GM18505 (cell line): ENCODE data around the gene MARCKS.

Source experiments
- ATAC-seq: cut with Tn5 transposase; IDR thresholded peaks from one replicate; pipeline ENCODE4 v1.9.1; 2021; ENCODE audit not compliant: unreplicated experiment
- POLR2A ChIP-seq: IDR thresholded peaks from 4 replicates; pipeline ENCODE4 v1.6.1; 2011; ENCODE audit warnings: borderline replicate concordance; ENCODE audit not compliant: insufficient read depth, insufficient read length; ENCODE audit errors: extremely low read depth

The MARCKS gene

DNA sequence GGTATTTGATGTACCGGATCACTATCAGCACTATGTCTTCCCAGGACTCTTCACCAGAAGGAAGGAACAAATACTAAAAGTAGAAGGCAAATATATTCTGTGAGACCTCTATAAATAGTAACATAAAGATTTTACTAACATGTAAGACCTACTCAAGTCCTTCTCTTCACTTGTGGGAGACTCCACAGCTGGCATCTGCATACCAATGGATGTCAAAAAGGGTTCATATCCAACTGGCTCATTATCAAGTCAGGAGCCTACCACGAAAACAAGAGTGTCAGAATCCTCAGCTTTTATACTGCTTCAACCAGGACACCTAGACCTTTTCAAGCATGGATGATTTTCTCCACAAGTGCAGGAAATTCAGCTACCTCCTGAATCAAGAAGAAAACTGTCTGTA is 20.0 kb upstream of the MARCKS start:
- no peak for ATAC-seq
- no peak for TF ChIP-seq POLR2A

- ATAC-seq: peak; percentile 73
- no peak for TF ChIP-seq POLR2A
These were observed 15.0 kb upstream of the MARCKS start for GRCh38 chr6:113842165-113842564.

DNA sequence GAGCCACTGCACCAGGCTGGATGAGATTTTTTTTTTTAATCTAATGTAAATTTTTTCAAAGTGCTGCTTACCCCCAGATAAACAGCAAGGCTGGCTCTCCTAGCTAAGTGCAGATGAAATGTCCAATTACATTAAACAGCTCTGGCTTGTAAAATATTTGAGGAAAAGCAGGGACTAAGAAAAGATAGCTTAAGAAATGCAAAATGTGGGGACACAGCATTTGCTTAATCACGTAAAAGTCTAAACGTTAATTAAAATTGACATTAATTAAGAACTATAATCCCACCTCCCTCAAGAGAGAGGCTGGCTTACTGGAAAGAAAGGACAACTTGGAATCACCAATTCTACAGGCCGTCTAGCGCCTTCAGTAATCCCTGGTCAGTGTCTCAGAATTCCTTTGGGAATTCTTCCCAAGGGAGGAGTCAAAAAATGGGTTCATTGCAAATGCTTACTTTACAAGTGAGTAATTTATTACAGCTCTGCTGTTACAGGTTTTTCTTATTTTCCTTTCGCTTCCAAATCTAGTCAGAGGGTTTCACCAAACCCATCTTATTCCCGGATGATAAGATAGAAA is 13.6 kb upstream of the MARCKS start:
- ATAC-seq: no peak

DNA sequence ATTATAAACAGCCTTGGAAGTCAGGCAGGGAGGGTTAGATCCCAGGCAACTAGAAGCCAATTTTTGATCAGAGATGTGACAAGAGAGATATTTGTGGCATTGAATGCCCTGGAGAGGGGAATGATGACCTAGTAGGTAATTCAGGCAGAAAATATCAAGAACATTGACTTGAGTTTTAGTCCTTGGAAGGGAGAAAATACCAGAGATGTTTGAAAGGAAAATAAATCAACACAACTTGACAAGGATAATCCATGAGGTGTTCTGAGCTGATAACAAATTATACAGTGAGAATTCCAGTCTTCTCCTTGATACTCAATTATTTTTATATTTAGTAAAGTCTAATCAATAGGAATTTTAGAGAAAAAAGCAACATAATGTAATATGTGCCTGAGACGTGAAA is 10.6 kb upstream of the MARCKS start:
- no peak for ATAC-seq
- TF ChIP-seq POLR2A: no peak

More for the DNA sequence above, 13.6 kb upstream of the MARCKS start:
- no peak for TF ChIP-seq POLR2A

DNA sequence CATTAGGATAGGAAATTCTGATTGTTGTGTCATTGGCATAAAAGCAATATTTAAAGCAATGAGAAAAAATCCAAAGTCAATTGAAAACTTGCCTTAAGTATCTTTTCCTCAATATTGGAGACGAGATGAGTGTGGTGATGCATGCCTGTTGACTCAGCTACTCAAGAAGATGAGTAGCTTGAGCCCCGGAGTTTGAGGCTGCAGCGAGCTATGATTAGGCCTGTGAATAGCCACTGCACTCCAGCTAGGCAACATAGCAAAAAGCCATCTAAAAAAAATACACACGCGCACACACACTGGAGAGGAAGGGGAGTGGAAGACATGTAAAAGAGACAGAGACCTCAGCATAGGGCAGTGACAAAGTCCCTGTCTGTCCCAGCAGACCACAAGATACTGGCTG is 9.7 kb upstream of the MARCKS start:
- no peak for ATAC-seq
- no peak for TF ChIP-seq POLR2A

GRCh38 chr6:113848280-113848679 is 8.9 kb upstream of the MARCKS start:
- no peak for ATAC-seq
- TF ChIP-seq POLR2A: no peak

GRCh38 chr6:113848811-113849210 is 8.3 kb upstream of the MARCKS start:
- no peak for TF ChIP-seq POLR2A
- ATAC-seq: no peak

DNA sequence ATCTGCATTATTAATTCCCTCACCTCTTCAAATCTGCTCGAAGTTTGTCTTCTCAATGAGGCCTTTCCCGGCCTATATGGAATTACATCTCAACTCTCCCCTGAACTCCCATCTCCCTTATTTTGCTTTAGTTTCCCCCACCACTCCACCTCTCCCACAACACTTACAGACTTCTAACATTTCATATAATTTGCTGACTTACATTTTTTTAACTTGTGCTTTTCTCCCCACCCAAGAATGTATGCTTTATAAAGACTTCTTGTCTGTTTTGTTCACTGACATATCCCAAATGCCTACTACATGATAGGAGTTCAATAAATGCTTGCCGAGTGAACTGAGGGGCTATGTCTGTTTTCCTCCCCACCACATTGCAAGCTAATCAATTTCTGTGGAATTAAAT is 3.9 kb upstream of the MARCKS start:
- ATAC-seq: no peak
- no peak for TF ChIP-seq POLR2A

DNA sequence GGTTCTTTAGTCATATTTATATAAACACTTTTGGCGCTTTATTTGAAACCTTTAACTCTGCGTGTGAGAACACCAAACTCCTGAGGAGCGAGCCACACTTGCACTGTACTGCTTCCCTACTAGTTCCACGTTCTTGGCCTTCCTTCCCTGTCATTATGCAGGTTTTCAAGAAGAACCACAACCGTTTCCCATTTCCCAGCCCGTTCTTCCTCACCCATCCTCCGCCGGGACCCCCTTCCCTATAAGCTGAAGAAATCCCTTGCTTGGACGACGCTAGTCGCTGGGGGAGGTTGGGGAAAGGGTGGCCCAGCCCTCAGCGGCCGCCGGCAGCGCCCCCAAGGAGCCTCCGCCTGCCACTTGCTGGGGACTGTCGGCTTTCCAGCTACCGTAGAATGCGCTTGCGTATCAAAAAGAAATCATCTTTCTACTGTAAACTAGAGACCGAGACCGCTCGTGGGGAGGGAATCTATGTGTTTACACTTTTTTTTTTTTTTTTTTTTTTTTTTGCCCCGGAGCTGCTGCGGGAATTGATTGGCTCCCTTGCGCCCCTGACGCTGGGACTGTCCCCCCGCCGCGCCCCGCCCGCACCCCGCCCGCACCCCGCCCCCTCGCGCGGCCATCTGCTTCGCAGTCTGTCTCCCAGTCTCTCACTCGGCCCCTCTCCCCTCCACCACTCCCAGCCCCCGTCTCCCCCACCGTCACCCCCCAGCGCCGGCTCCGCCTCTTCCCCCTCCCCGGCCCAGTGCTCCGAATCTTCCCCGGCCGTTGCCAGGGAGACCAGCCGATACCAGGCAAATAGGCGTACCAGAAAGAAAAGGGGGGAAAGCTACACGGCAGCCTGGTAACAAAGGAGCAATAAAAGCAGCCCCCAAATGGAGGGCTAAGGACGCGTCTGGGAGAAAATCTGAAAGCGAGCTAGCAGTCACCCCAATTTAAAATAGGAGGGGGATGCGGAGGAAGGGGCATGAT is 2.3 kb upstream of the MARCKS start:
- ATAC-seq: peak; percentile 24
- TF ChIP-seq POLR2A: no peak

DNA sequence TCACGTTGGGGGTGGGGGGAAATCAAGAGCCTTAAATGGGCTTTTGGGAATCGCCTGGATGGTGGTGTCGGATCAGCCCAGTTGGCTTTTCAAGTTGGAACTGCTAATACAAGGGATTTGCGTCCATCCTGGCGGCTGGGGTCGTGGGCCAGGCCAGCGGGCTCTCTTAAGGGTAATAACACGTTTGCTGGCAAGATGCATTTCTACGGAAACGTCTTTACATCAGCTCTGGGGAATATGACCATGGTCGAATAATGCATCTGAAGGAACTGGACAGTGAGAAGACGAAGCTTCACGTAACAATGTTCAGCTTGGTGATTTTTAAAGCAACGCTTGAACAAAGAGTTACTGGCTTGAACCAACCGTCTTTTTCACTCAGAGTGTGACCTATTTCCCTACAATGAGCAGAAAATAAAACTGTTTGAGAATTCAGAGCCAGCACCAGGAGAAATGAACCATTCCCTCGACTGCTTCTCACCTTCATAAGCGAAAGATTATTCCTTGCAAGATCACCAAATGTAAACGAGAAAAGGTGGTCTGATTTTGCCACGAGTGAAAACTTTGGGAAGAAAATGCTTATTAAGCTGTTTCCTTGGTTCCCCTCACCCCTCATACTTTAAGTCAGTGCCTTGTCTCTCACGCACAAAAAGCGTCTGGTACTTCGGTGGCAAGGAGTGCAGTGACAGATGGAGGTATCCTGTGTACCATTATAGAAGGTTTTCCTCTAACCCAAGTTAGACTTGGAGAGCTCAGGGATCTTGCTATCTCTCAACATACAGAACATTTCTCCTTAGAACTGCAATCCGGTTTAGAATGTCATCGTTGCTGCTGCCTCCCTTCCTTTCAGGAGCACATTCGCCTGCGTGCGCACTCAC is 1.4 kb upstream of the MARCKS start:
- TF ChIP-seq POLR2A: no peak
- ATAC-seq: no peak

DNA sequence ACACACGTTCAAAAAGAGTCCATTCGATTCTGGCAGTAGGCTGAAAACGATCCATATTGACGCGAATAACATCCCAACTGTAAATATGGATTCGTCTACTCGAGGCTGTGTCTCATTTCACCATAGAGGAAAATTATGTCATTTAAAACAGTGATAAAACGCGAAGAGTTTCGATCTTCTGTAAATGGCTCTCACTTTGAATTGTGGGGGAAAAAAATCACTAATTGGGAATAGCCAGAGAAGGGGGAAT is 845 bp upstream of the MARCKS start:
- ATAC-seq: no peak
- TF ChIP-seq POLR2A: no peak

- no peak for TF ChIP-seq POLR2A
- ATAC-seq: no peak
These were observed 673 bp downstream of the MARCKS start for GRCh38 chr6:113857556-113858479.
